Mucosa of descending colon (tissue), 3 donors: ENCODE measurements around the gene CAPN2. TPM values are rescaled to one million over a fixed set of nuclear protein-coding genes. Genes with fewer than 3 reads are reported as not detected.

Experiments used
- ATAC-seq: fragments of 200-7000 bp; cut with Tn5 transposase; one replicate; pipeline ENCODE4 v1.9.1; 2020; ENCODE audit warnings: mild to moderate bottlenecking, moderate library complexity
- DNase-seq, 3 donors: peaks; one replicate each; pipeline ENCODE4 v3.0.0-alpha.2; 2020
- H3K36me3 ChIP-seq: fragments of 200-600 bp; one replicate; pipeline ENCODE4 v1.8.0; 2021; ENCODE audit warnings: low read depth, mild to moderate bottlenecking
- H3K4me1 ChIP-seq: fragments of 200-600 bp; one replicate; pipeline ENCODE4 v1.8.0; 2021; ENCODE audit warnings: low read depth, mild to moderate bottlenecking
- H3K4me3 ChIP-seq: fragments of 200-600 bp; one replicate; pipeline ENCODE4 v1.8.0; 2021; ENCODE audit warnings: mild to moderate bottlenecking
- H3K9me3 ChIP-seq: fragments of 200-600 bp; one replicate; pipeline ENCODE4 v1.8.0; 2021; ENCODE audit warnings: mild to moderate bottlenecking
- intact Hi-C, 2 donors: fragments of 100-400 bp; cut with DNase I in 1 of 2; cut with micrococcal nuclease in 1 of 2; formaldehyde crosslinking; loops; one replicate each; pipeline versions ENCODE4 v1.11.0 to v1.11.1; 2022; cut with DNase I, micrococcal nuclease
- total RNA-seq, 3 donors: library from RNA; stranded (reverse); fragmentation: NEBNext Ultra II Directional in 2 of 3; extraction: Animal tissue kit (Norgen Biotek cat#: 25700) in 2 of 3; gene quantifications; one replicate each; pipeline versions ENCODE4 v1.2.1 to v1.2.4, GENCODE V29; 2021 to 2023
- TF ChIP-seq, protein P1 (sequence below): fragments of 200-600 bp; IDR thresholded peaks from one replicate; pipeline ENCODE4 v1.8.0; 2022; ENCODE audit warnings: antibody characterized with exemption, mild to moderate bottlenecking
- donor health status: DM: no; HTN: no; CAD: no; lungs with moderate emphysema.
- donor health status: DM: no; HTN: no; CAD: no.
- donor health status: DM: no; HTN: yes; CAD: no.

Gene CAPN2
- total RNA-seq, 3 donors from 2014 or later = 200 to 417 (median 305) TPM

DNA sequence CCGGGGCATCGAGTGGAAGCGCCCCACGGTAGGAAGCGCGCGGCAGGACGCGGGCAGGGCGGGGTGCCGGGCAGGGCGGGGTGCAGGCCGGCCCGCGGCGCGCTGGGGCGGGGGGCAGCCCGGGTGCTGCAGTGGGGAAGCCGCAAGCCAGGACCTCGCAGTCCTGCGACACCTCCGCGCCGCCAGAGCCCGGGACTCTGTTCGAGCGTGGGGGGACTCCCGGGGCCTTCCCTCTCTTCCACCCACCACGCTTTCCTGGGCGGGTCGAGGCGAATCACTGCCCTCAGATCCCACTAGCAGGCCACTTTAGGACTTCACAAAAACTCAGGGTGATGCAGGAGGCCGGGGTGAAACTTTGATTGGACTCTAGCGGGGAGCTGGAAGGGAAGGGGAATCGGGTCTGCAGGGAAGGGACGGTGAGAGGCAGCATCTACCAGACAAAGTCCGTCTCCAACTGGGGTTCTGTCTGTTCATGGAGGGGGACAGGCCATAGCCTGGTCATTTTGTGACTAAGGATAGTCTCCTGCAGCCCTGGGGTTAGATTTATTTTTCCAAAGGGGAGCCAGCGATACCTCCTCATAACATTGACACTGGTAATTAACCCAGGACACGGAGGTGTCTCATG, 623 bp downstream of the CAPN2 start:
- peak; percentile 54 for ATAC-seq

DNA sequence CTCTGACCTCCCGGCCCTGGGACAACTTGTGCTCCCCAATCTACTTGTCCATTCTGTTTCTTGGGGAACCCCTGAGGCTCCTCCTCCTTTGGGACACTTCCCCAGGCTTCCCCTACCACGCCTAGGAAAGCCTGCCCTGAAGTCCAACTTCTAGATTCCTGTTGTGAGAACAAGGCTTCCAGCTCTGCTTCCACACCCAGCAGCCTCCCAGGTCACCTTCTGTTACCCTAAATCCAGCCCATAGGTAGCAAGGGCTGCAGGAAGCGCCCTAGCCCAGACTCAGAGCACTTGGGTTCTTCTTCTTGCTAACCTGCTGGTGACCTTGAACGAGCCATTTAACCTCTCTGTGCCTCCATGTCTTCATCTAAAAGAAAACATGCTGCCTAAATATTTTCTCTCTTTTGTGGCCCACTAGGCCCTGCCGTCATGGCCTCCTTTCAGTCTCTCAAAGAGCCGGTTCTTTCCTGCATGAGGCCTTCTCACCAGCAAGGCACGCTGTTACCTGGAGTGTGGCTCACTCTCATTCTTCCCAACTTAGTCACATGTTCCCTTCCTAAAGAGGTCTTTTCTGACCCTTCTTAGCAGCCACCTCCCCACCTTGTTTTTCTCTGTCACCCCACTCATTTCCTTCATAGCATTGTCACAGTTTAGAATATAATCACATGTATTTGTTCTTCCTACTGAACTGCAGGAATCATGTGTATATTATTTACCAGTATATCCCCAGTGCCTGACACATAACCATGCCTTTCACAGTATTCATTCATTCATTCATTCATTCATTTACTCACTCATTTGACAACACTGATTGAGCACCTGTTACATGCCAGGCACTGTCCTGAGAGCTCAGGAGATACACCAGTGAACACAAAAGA, 1.4 kb downstream of the CAPN2 start:
- DNase-seq (peak in 2 of 3 donors; percentile 58 to 62), ATAC-seq (peak; percentile 24)
- TF ChIP-seq, protein P1, sequence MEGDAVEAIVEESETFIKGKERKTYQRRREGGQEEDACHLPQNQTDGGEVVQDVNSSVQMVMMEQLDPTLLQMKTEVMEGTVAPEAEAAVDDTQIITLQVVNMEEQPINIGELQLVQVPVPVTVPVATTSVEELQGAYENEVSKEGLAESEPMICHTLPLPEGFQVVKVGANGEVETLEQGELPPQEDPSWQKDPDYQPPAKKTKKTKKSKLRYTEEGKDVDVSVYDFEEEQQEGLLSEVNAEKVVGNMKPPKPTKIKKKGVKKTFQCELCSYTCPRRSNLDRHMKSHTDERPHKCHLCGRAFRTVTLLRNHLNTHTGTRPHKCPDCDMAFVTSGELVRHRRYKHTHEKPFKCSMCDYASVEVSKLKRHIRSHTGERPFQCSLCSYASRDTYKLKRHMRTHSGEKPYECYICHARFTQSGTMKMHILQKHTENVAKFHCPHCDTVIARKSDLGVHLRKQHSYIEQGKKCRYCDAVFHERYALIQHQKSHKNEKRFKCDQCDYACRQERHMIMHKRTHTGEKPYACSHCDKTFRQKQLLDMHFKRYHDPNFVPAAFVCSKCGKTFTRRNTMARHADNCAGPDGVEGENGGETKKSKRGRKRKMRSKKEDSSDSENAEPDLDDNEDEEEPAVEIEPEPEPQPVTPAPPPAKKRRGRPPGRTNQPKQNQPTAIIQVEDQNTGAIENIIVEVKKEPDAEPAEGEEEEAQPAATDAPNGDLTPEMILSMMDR = no peak
- Histone ChIP-seq H3K36me3 (no peaks in the 10 kb centered on the region), H3K4me3 (peak overlapping the region; percentile 84), H3K9me3 (no peaks in the 10 kb centered on the region), H3K4me1 (peaks cover 58% of the 10 kb centered on the region)
- intact Hi-C loops = no loop called here

More for the DNA sequence above, 623 bp downstream of the CAPN2 start:
- H3K4me1 ChIP-seq = peaks cover 55% of the 10 kb centered on the region
- peak overlapping the region; percentile 84 for H3K4me3 ChIP-seq
- no peaks in the 10 kb centered on the region for H3K9me3 ChIP-seq
- intact Hi-C loops = no loop called here
- TF ChIP-seq, protein P1 = no peak
- H3K36me3 ChIP-seq = no peaks in the 10 kb centered on the region
- DNase-seq = peak; percentile 51 to 77 (median 73)

DNA sequence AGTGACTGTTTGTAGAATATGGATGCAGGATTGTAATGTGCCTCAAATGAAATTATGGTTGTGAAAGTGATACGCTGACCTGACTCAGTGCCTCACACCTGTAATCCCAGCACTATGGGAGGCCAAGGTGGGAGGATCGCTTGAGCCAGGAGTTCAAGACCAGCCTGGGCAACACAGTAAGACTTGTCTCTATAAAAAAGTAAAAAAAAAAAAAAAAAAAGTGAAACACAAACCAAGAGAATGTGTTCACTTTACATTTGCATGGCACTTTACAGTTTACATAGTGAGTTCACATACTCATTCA, 2.0 kb downstream of the CAPN2 start:
- no peak for ATAC-seq
- Histone ChIP-seq H3K4me3 (no peak overlapping the region), H3K4me1 (peaks cover 64% of the 10 kb centered on the region), H3K36me3 (no peaks in the 10 kb centered on the region), H3K9me3 (no peaks in the 10 kb centered on the region)
- no peak for DNase-seq
- TF ChIP-seq, protein P1 = no peak
- intact Hi-C loops = no loop called here

DNA sequence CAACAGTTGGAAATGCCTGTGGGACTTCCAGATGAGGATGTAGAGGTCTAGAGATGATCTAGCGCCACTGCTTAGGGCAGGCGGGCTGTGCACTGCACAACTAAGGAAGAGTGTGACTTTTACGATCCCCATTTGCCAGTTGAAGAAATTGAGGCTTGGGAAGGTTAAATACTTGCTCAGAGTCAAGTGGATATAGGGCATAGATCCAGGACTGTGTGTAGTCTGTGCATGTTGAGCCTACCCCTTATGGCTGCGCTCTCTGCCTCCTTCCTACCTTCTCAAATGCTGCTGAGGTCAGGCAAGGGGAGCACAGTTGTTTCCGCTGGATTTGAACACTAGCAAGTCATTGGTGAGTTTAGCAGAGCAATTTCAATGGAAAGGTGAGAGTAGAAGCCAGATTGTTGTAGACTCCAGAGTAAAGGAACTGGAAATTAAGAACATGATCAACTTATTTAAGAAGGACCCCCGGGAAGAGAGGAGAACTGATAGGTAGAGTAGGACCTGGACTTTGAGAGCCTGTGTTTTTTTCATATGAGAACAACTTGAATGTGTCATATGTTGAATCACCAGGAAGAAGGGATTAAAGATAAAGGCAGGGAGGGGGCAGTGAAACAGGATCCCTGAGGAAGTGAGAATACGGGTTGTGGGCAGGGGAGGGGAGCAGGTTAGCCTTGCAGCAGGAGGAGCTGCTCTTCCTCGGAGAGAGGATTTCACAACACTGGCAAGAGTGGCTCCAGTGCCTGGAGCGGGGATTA, 2.7 kb downstream of the CAPN2 start:
- H3K4me3 ChIP-seq = no peak overlapping the region
- TF ChIP-seq, protein P1 = no peak
- no peaks in the 10 kb centered on the region for H3K36me3 ChIP-seq
- peak; percentile 4 for ATAC-seq
- no peak for DNase-seq
- intact Hi-C loops = no loop called here
- H3K4me1 ChIP-seq = peaks cover 67% of the 10 kb centered on the region
- no peaks in the 10 kb centered on the region for H3K9me3 ChIP-seq

DNA sequence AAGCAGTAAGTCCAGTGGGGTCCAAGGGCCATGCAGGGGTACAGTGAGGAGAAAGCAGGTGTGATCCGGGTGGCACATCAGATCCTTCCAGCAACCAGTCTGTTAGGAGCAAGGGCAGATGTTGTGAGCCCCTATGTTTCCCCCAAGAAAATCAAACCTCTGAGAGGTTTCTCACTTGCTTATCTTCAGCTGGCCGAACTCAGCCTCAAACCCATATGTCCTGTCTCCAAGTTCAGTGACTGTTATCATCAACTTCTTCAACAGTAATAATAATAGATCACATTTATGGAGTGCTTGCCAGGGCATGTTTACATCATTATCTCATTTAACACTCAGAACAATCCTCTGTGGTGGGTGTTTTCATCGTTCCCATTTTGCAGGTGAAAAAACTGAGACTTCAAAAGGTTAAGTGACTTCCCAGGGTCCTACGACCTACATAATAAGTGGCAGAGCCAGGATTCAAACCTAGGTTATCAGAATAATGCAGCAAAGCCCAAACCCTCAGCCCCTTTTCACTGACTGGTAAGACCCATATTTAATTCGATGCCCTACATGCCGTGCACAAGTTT, 3.3 kb downstream of the CAPN2 start:
- intact Hi-C loops = no loop called here
- DNase-seq (no peak), ATAC-seq (no peak)
- no peaks in the 10 kb centered on the region for H3K36me3 ChIP-seq
- no peaks in the 10 kb centered on the region for H3K9me3 ChIP-seq
- H3K4me1 ChIP-seq = peaks cover 72% of the 10 kb centered on the region
- TF ChIP-seq, protein P1 = no peak
- no peak overlapping the region for H3K4me3 ChIP-seq
